Endothelial cell of umbilical vein (primary cell): ENCODE data around the gene TRDMT1. TPM values are rescaled to one million over a fixed set of nuclear protein-coding genes. Genes with fewer than 3 reads are reported as not detected.

Source experiments
- BruUV-seq: library from RNA; stranded (reverse); fragments of 400-500 nt; replicated peaks from 2 replicates; lab custom pipeline; 2021; lab: Mats Ljungman, UMichigan
- CTCF ChIA-PET: fragments of 300-600, 350-600 bp; sonication (Branson Sonifier 250); formaldehyde crosslinking; loops from one replicate; lab custom pipeline; 2021; ENCODE audit warnings: antibody characterized with exemption, inconsistent platforms; lab: Charles Lee
- POLR2A ChIA-PET: fragments of 300-600, 350-600 bp; sonication (Branson Sonifier 250); formaldehyde crosslinking; loops from one replicate; lab custom pipeline; 2021; ENCODE audit warnings: antibody characterized with exemption, inconsistent platforms; lab: Charles Lee
- DNase-seq: peaks from one replicate; pipeline ENCODE4 v3.0.0-alpha.2; 2011; ENCODE audit warnings: low read depth, low spot score
- FAIRE-seq: peaks from 2 replicates; lab custom pipeline; 2011; peaks lifted over from hg19 to GRCh38; lab: Jason Lieb, UNC
- H2AFZ ChIP-seq: 2 replicates; pipeline ENCODE4 v1.6.0; 2012; ENCODE audit warnings: low read depth, low read length, control low read depth, inconsistent platforms
- H3K27ac ChIP-seq: 2 replicates; pipeline ENCODE4 v1.5.1; 2011; ENCODE audit warnings: low read depth, mild to moderate bottlenecking, control low read depth, low read length, moderate library complexity; ENCODE audit not compliant: insufficient read depth
- H3K27me3 ChIP-seq, 2 experiments: 2 replicates each; pipeline versions ENCODE4 v1.6.0 to v1.6.1; 2011; ENCODE audit warnings: low read length in 2 of 2, mixed read lengths in 1 of 2; ENCODE audit not compliant: control insufficient read depth in 2 of 2, insufficient read depth in 2 of 2
- H3K36me3 ChIP-seq, 2 experiments: 2 replicates in 1 of 2; 3 replicates in 1 of 2; pipeline ENCODE4 v1.5.1; 2011; ENCODE audit warnings: low read length in 2 of 2, mild to moderate bottlenecking in 1 of 2, moderate library complexity in 1 of 2; ENCODE audit not compliant: control insufficient read depth in 2 of 2, insufficient read depth in 2 of 2; ENCODE audit errors: extremely low read depth in 1 of 2
- H3K4me1 ChIP-seq: 3 replicates; pipeline ENCODE4 v1.5.1; 2011; ENCODE audit warnings: mild to moderate bottlenecking, low read length; ENCODE audit not compliant: control insufficient read depth, insufficient read depth; ENCODE audit errors: extremely low read depth
- H3K4me2 ChIP-seq: 2 replicates; pipeline ENCODE4 v1.6.1; 2011; ENCODE audit warnings: low read length, control low read depth, mixed read lengths; ENCODE audit not compliant: insufficient read depth
- H3K4me3 ChIP-seq, 3 experiments: fragments of 200-600 bp in 1 of 3; sonication (generic), shearing (Covaris generic) in 1 of 3; replicated peaks in 1 of 3; 2 replicates each; pipeline ENCODE4 v1.5.1; 2011 to 2016; ENCODE audit warnings: control low read depth in 3 of 3, low read length in 3 of 3, mild to moderate bottlenecking in 2 of 3, inconsistent platforms in 1 of 3, low read depth in 1 of 3, moderate library complexity in 1 of 3; ENCODE audit not compliant: insufficient read depth in 1 of 3
- H3K79me2 ChIP-seq: 2 replicates; pipeline ENCODE4 v1.6.0; 2012; ENCODE audit warnings: low read length, inconsistent platforms; ENCODE audit not compliant: control insufficient read depth, insufficient read depth
- H3K9ac ChIP-seq: replicated peaks from 2 replicates; pipeline ENCODE3; 2011; ENCODE audit warnings: low read length, control low read depth; ENCODE audit not compliant: insufficient read depth; ENCODE audit errors: extremely low read depth
- H3K9me1 ChIP-seq: replicated peaks from 3 replicates; pipeline ENCODE4 v1.6.0; 2011; ENCODE audit warnings: mild to moderate bottlenecking, low read length; ENCODE audit not compliant: control insufficient read depth, insufficient read depth; ENCODE audit errors: extremely low read depth
- H3K9me3 ChIP-seq: replicated peaks from 2 replicates; pipeline ENCODE4 v1.5.1; 2012; ENCODE audit warnings: low read length, inconsistent platforms; ENCODE audit not compliant: control insufficient read depth, insufficient read depth
- H4K20me1 ChIP-seq: replicated peaks from 2 replicates; pipeline ENCODE3; 2011; ENCODE audit warnings: mild to moderate bottlenecking, low read length; ENCODE audit not compliant: control insufficient read depth, insufficient read depth; ENCODE audit errors: extremely low read depth
- FOS ChIP-seq: IDR thresholded peaks from 2 replicates; pipeline ENCODE4 v1.6.1; 2011; ENCODE audit warnings: mild to moderate bottlenecking, low read length, moderate library complexity, borderline replicate concordance; ENCODE audit not compliant: insufficient read depth
- GATA2 ChIP-seq: IDR thresholded peaks from 2 replicates; pipeline ENCODE4 v1.7.0; 2011; ENCODE audit warnings: low read depth, mild to moderate bottlenecking, moderate library complexity, mixed read lengths, low read length; ENCODE audit not compliant: insufficient read length, insufficient read depth
- JUN ChIP-seq: IDR thresholded peaks from 2 replicates; pipeline ENCODE4 v1.6.1; 2011; ENCODE audit warnings: borderline replicate concordance, low read depth; ENCODE audit not compliant: insufficient read length, insufficient read depth
- MAX ChIP-seq: IDR thresholded peaks from 2 replicates; pipeline ENCODE4 v1.6.1; 2011; ENCODE audit not compliant: insufficient read depth, insufficient read length
- MYC ChIP-seq: IDR thresholded peaks from one replicate; pipeline ENCODE4 v1.6.1; 2011; ENCODE audit warnings: mild to moderate bottlenecking, low read depth, low read length
- POLR2A ChIP-seq: IDR thresholded peaks from 2 replicates; pipeline ENCODE4 v1.6.1; 2012; ENCODE audit warnings: low read depth, mild to moderate bottlenecking, control low read depth, low read length
- POLR2AphosphoS5 ChIP-seq: IDR thresholded peaks from 2 replicates; pipeline ENCODE4 v1.6.1; 2012; ENCODE audit warnings: low read depth, mild to moderate bottlenecking, control low read depth, low read length, moderate library complexity; ENCODE audit not compliant: insufficient read depth
- dilution Hi-C: fragments of 300-500 bp; cut with MboI; formaldehyde crosslinking; loops from one replicate; pipeline ENCODE4 v1.15.0; 2019; ENCODE audit warnings: low sequenced_read_pairs; ENCODE audit not compliant: extremely low pct_ligation_motif_present
- intact Hi-C: fragments of 100-400 bp; cut with micrococcal nuclease; formaldehyde crosslinking; loops from one replicate; pipeline ENCODE4 v1.10.0; 2022
- polyA plus RNA-seq, 4 experiments: library from polyadenylated mRNA; depleted of rRNA in 3 of 4; stranded (reverse) in 3 of 4; unstranded in 1 of 4; fragments of >200 nt; gene quantifications; 2 replicates each; pipeline versions ENCODE4 v1.2.1 to v1.2.3, GENCODE V29; 2011 to 2012; ENCODE audit warnings: missing spikeins in 1 of 4
- total RNA-seq: library from RNA; stranded (reverse); gene quantifications from 2 replicates; pipeline ENCODE4 v1.2.3, GENCODE V29; 2021
- TF ChIP-seq, protein P1 (sequence below), 2 donors: IDR thresholded peaks; 1 replicate in 1 of 2; 2 replicates in 1 of 2; pipeline ENCODE4 v1.5.1; 2011; ENCODE audit warnings: low read length in 2 of 2, mild to moderate bottlenecking in 2 of 2, moderate library complexity in 2 of 2, control low read depth in 1 of 2, inconsistent platforms in 1 of 2, low read depth in 1 of 2; ENCODE audit not compliant: insufficient read depth in 1 of 2; ENCODE audit errors: extremely low read depth in 1 of 2

TRDMT1 gene
- total and polyA plus RNA-seq, 2 donors (not counting 3 experiments of a cell fraction or from before 2014, with no cell fraction given), result 10.0 to 12.3 TPM

- no peak overlapping the region for H3K4me3 ChIP-seq
- BruUV-seq, result no TSS peak
- intact Hi-C loops (no loop called here), dilution Hi-C loops (no loop called here)
- no peak overlapping the region for H3K4me2 ChIP-seq
- FAIRE-seq, result no peak
- no peaks in the 10 kb centered on the region for H3K9me3 ChIP-seq
- H4K20me1 ChIP-seq, result peaks cover 22% of the 10 kb centered on the region
- no peak overlapping the region for H2AFZ ChIP-seq
- no peak overlapping the region for H3K9ac ChIP-seq
- no peaks in the 10 kb centered on the region for H3K9me1 ChIP-seq
- DNase-seq, result peak; percentile 25
- POLR2A ChIA-PET, result interaction anchor here (1.7 kb wide), 2 partner anchors 241 to 284 kb away, joined by 5 read pairs; no protein-coding TSS in a partner anchor
- no peak overlapping the region for H3K27ac ChIP-seq
- H3K36me3 ChIP-seq, result peaks cover 27 to 58% of the 10 kb centered on the region in 2 experiments
- TF ChIP-seq FOS (no peak), POLR2AphosphoS5 (peak; percentile 55), MAX (no peak), POLR2A (peak; percentile 66), GATA2 (no peak), MYC (no peak)
- H3K4me1 ChIP-seq, result peaks cover 36% of the 10 kb centered on the region
- no peaks in the 10 kb centered on the region for H3K27me3 ChIP-seq
- CTCF ChIA-PET, result interaction anchor here (1.1 to 1.3 kb wide), 2 partner anchors 241 to 392 kb away, joined by 3 read pairs; no protein-coding TSS in a partner anchor
- peaks cover 37% of the 10 kb centered on the region for H3K79me2 ChIP-seq
Observed at GRCh38 chr10:17236468-17237148, 35.1 kb upstream of the TRDMT1 start.

GRCh38 chr10:17235136-17235535 lies 33.7 kb upstream of the TRDMT1 start:
- Histone ChIP-seq H3K9ac (peak overlapping the region; percentile 89), H3K9me1 (no peaks in the 10 kb centered on the region), H3K36me3 (peaks cover 27 to 70% of the 10 kb centered on the region in 2 experiments), H3K27me3 (no peaks in the 10 kb centered on the region), H3K4me3 (peak overlapping the region in 1 of 3 experiments; percentile 35), H3K9me3 (no peaks in the 10 kb centered on the region), H4K20me1 (peaks cover 28% of the 10 kb centered on the region), H3K79me2 (peaks cover 51% of the 10 kb centered on the region), H2AFZ (no peak overlapping the region), H3K4me1 (peaks cover 36% of the 10 kb centered on the region), H3K27ac (peak overlapping the region; percentile 10), H3K4me2 (peak overlapping the region; percentile 97)
- ChIA-PET POLR2A (interaction anchor here (0.7 to 1.7 kb wide), 2 partner anchors 34 to 239 kb away, joined by 3 to 5 read pairs; partner anchors contain the start of gene TRDMT1), CTCF (interaction anchor here (1.2 kb wide), 1 partner anchor 382 kb away, joined by 4 read pairs; no protein-coding TSS in a partner anchor)
- no peak for FAIRE-seq
- dilution Hi-C loops, result no loop called here
- no peak for TF ChIP-seq JUN
- no peak for TF ChIP-seq POLR2A
- no peak for TF ChIP-seq POLR2AphosphoS5
- TF ChIP-seq MAX, result no peak
- TF ChIP-seq, protein P1, sequence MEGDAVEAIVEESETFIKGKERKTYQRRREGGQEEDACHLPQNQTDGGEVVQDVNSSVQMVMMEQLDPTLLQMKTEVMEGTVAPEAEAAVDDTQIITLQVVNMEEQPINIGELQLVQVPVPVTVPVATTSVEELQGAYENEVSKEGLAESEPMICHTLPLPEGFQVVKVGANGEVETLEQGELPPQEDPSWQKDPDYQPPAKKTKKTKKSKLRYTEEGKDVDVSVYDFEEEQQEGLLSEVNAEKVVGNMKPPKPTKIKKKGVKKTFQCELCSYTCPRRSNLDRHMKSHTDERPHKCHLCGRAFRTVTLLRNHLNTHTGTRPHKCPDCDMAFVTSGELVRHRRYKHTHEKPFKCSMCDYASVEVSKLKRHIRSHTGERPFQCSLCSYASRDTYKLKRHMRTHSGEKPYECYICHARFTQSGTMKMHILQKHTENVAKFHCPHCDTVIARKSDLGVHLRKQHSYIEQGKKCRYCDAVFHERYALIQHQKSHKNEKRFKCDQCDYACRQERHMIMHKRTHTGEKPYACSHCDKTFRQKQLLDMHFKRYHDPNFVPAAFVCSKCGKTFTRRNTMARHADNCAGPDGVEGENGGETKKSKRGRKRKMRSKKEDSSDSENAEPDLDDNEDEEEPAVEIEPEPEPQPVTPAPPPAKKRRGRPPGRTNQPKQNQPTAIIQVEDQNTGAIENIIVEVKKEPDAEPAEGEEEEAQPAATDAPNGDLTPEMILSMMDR (IDR thresholded peaks at IDR 0.05; ENCODE audit: extremely low read depth in 1 of 2, insufficient read depth in 1 of 2, low read depth in 1 of 2, low read length in 2 of 2), result peak in 1 of 2 donors; percentile 12
- BruUV-seq, result no TSS peak
- intact Hi-C loops, result no loop called here
- peak; percentile 32 for DNase-seq
